ENCODE results near the gene ARHGEF28. TPM values are rescaled to one million over a fixed set of nuclear protein-coding genes. Genes with fewer than 3 reads are reported as not detected.

Gene ARHGEF28
- total RNA-seq, 1 experiment from 2014 or later = 6.1 TPM

DNA sequence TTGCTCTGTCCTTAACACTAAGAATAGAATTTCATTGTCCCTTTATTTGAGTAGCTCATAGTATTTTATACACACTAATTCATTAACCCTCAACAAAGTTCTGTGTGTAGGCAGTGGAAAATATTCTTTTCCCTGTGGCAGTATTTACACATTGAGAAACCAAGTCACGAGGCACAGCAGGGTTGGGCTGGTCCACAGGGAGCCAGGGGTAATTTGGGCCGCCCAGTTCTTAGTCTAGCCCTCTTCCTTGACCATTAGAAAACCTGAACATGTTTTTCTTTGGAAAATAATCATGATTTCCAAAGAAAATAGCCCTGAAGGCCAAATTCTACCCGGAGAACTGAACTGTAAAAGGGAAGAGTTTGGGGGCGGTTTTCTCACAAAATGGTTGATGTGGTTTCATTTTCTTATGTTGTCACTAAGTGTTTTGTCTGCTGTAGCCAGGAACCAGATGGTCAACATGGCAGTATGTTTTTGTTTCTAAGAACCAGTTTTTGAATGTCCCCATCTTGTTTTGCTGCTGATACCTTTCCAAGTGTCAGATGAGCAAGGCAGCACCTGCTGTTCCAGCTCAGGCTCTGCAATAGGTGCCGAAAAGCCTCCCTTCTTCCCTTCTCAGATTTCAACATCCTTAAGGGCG, 29.6 kb downstream of the ARHGEF28 start:
- POLR2A ChIA-PET = no interaction called here
- BruUV-seq (replicated peaks) = no TSS peak
- H3K27ac ChIP-seq (ENCODE audit: low read depth, low read length) = no peak overlapping the region

DNA sequence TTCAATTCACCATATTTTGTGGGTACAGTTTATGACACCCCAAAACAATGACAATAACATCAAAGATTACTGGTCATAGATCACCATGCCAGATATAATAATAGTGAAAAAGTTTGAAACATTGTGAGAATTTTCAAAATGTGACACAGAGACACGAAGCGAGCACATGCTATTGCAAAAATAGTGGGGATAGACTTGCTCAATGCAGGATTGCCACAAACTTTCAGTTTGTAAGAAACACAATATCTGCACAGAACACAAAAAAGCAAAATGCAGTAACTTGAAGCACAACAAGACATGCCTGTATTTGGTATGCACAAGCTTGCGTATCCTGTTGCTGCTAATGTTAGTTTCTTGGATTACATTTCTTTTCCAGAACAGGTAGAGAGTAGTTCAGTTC, 35.8 kb downstream of the ARHGEF28 start:
- TF ChIP-seq FOSL1 (IDR thresholded peaks at IDR 0.05; ENCODE audit: low read depth) = no peak
- TF ChIP-seq, protein P1, sequence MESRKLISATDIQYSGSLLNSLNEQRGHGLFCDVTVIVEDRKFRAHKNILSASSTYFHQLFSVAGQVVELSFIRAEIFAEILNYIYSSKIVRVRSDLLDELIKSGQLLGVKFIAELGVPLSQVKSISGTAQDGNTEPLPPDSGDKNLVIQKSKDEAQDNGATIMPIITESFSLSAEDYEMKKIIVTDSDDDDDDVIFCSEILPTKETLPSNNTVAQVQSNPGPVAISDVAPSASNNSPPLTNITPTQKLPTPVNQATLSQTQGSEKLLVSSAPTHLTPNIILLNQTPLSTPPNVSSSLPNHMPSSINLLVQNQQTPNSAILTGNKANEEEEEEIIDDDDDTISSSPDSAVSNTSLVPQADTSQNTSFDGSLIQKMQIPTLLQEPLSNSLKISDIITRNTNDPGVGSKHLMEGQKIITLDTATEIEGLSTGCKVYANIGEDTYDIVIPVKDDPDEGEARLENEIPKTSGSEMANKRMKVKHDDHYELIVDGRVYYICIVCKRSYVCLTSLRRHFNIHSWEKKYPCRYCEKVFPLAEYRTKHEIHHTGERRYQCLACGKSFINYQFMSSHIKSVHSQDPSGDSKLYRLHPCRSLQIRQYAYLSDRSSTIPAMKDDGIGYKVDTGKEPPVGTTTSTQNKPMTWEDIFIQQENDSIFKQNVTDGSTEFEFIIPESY (IDR thresholded peaks at IDR 0.05; ENCODE audit: extremely low read depth, insufficient replicate concordance, low read length) = no peak
- TF ChIP-seq RAD21 (IDR thresholded peaks at IDR 0.05; ENCODE audit: low read depth) = no peak
- no peaks in the 10 kb centered on the region for H3K36me3 ChIP-seq (ENCODE audit: control insufficient read depth in 1 of 2, insufficient read depth in 2 of 2, low read length in 2 of 2)
- H3K27me3 ChIP-seq (ENCODE audit: insufficient read depth, low read length) = no peaks in the 10 kb centered on the region
- H4K20me1 ChIP-seq (ENCODE audit: insufficient read depth) = no peaks in the 10 kb centered on the region
- no peaks in the 10 kb centered on the region for H3K9me3 ChIP-seq (ENCODE audit: control insufficient read depth in 1 of 2, insufficient read depth in 1 of 2, low read depth in 1 of 2, low read length in 2 of 2)
- H3K79me2 ChIP-seq (ENCODE audit: insufficient read depth, low read length) = no peaks in the 10 kb centered on the region
- POLR2A ChIA-PET = no interaction called here
- H3K4me1 ChIP-seq (ENCODE audit: control insufficient read depth in 1 of 2, insufficient read depth in 2 of 2, low read length in 2 of 2) = no peaks in the 10 kb centered on the region
- DNase-seq (ENCODE audit: low read depth, low spot score) (no peak), ATAC-seq (no peak)
- no TSS peak for BruUV-seq (replicated peaks)
- RAD21 ChIA-PET (ENCODE audit: low non-redundant PET in 1 of 2, low total read pairs in 2 of 2, uncharacterized antibody in 2 of 2, unreplicated experiment in 2 of 2) = no interaction called here
- no peak overlapping the region for H3K4me2 ChIP-seq (ENCODE audit: low read length)
- CTCF ChIA-PET = no interaction called here
- no peak overlapping the region for H3K27ac ChIP-seq (ENCODE audit: low read depth, low read length)
- intact Hi-C loops (cut with micrococcal nuclease) = no loop called here
- H3K9me2 ChIP-seq (ENCODE audit: insufficient read depth) = no peaks in the 10 kb centered on the region
- H3K9ac ChIP-seq (ENCODE audit: low read length) = no peak overlapping the region
- no peak overlapping the region for H2AFZ ChIP-seq (ENCODE audit: low read depth, low read length, poor library complexity, severe bottlenecking)
- no peak overlapping the region for H3K4me3 ChIP-seq (replicated peaks in 1 of 2; ENCODE audit: low read depth in 1 of 2, low read length in 2 of 2)

More for the DNA sequence above, 29.6 kb downstream of the ARHGEF28 start:
- peaks cover 0 to 18% of the 10 kb centered on the region in 2 experiments; a peak in 1 of 4 replicates for H3K4me1 ChIP-seq (ENCODE audit: control insufficient read depth in 1 of 2, insufficient read depth in 2 of 2, low read length in 2 of 2)
- H3K4me2 ChIP-seq (ENCODE audit: low read length) = no peak overlapping the region
- no peak overlapping the region for H3K9ac ChIP-seq (ENCODE audit: low read length)
- intact Hi-C loops (cut with micrococcal nuclease) = no loop called here
- CTCF ChIA-PET = interaction anchor here (0.6 kb wide), 1 partner anchor 30 kb away, joined by 3 read pairs; no protein-coding TSS in a partner anchor
- H3K36me3 ChIP-seq (ENCODE audit: control insufficient read depth in 1 of 2, insufficient read depth in 2 of 2, low read length in 2 of 2) = no peaks in the 10 kb centered on the region
- no peak overlapping the region for H3K4me3 ChIP-seq (replicated peaks in 1 of 2; ENCODE audit: low read depth in 1 of 2, low read length in 2 of 2)
- ATAC-seq = no peak
- H3K27me3 ChIP-seq (ENCODE audit: insufficient read depth, low read length) = no peaks in the 10 kb centered on the region
- TF ChIP-seq, protein P2, sequence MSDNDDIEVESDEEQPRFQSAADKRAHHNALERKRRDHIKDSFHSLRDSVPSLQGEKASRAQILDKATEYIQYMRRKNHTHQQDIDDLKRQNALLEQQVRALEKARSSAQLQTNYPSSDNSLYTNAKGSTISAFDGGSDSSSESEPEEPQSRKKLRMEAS (IDR thresholded peaks at IDR 0.05) = no peak
- no peak for TF ChIP-seq TCF7L2 (IDR thresholded peaks at IDR 0.05; ENCODE audit: borderline replicate concordance, extremely low read depth, insufficient read depth, insufficient read length)
- TF ChIP-seq CEBPB (IDR thresholded peaks at IDR 0.05; ENCODE audit: low read depth) = no peak
- TF ChIP-seq SRF (IDR thresholded peaks at IDR 0.05; ENCODE audit: low read depth) = no peak
- no peak for TF ChIP-seq JUND (IDR thresholded peaks at IDR 0.05)
- TF ChIP-seq, protein P3, sequence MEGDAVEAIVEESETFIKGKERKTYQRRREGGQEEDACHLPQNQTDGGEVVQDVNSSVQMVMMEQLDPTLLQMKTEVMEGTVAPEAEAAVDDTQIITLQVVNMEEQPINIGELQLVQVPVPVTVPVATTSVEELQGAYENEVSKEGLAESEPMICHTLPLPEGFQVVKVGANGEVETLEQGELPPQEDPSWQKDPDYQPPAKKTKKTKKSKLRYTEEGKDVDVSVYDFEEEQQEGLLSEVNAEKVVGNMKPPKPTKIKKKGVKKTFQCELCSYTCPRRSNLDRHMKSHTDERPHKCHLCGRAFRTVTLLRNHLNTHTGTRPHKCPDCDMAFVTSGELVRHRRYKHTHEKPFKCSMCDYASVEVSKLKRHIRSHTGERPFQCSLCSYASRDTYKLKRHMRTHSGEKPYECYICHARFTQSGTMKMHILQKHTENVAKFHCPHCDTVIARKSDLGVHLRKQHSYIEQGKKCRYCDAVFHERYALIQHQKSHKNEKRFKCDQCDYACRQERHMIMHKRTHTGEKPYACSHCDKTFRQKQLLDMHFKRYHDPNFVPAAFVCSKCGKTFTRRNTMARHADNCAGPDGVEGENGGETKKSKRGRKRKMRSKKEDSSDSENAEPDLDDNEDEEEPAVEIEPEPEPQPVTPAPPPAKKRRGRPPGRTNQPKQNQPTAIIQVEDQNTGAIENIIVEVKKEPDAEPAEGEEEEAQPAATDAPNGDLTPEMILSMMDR (IDR thresholded peaks at IDR 0.05 in 2 of 3, conservative IDR thresholded peaks at IDR 0.05 in 1 of 3; ENCODE audit: borderline replicate concordance in 1 of 3, insufficient read depth in 1 of 3, low read depth in 2 of 3, low read length in 2 of 3) = no peak
- no peak for DNase-seq (ENCODE audit: low read depth, low spot score)
- H3K9me2 ChIP-seq (ENCODE audit: insufficient read depth) = no peaks in the 10 kb centered on the region
- RAD21 ChIA-PET (ENCODE audit: low non-redundant PET in 1 of 2, low total read pairs in 2 of 2, uncharacterized antibody in 2 of 2, unreplicated experiment in 2 of 2) = no interaction called here
- no peaks in the 10 kb centered on the region for H4K20me1 ChIP-seq (ENCODE audit: insufficient read depth)
- no peak overlapping the region for H2AFZ ChIP-seq (ENCODE audit: low read depth, low read length, poor library complexity, severe bottlenecking)
- H3K79me2 ChIP-seq (ENCODE audit: insufficient read depth, low read length) = no peaks in the 10 kb centered on the region
- H3K9me3 ChIP-seq (ENCODE audit: control insufficient read depth in 1 of 2, insufficient read depth in 1 of 2, low read depth in 1 of 2, low read length in 2 of 2) = no peaks in the 10 kb centered on the region
